Ecto neural progenitor cell (in vitro differentiated cells): Measurements from ENCODE around the gene UTP4.
A peak's percentile ranks its signal among the peaks of the same experiment; 100 is the strongest.
"Not testable (repeated sequence)": the region's sequence is repeated elsewhere in the genome, so short reads cannot be mapped to it uniquely, and the experiment has no call there.

Source experiments
- DNase-seq: peaks from one replicate; pipeline ENCODE4 v3.0.0-alpha.2; 2018; ENCODE audit warnings: low spot score

UTP4 gene

DNA sequence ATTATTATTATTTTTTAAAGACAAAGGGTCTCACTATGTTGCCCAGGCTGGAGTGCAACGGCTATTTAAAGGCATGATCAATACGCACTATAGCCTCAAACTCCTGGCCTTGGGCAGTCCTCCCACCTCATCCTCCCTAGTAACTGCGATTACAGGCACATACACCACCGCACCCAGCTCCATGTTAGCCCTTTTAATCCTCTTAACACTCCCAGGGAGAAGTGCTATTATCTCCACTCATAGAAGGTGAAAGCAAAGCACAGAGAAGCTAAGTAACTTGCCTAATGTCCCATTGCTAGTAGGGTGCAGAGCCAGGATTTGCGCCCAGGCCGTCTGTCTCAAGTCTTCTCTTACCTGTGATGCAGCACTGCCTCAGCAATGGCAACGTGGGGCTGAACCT, 22.0 kb upstream of the UTP4 start:
- no peak for DNase-seq

DNA sequence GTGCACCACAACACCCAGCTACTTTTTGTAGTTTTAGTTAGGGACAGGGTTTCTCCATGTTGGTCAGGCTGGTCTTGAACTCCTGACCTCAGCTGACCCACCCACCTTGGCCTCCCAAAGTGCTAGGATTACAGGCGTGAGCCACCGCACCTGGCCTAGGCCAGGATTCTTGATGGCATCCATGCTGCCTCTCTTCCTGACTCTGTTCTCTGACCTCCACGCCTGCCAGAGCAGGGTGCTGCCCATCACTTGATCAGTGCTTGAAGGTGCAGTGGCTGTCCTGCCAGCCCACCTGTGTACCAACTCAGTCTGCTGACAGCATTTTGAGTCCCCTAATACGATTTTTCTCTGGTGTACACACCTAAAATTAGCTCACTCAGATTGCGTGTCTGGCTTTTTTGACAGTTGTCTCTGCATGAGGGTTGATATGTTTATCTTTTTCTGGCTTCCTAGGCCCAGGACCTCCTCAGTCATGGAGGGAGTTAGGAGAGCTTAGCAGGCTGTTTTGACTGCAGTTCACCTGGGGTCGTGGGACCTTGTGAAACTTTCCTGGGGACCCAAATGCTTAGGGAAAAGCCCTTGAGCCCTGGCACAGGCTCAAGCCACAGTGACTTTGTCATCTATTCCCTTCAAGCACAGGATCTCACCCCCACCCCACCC, 21.1 kb upstream of the UTP4 start:
- no peak for DNase-seq

DNA sequence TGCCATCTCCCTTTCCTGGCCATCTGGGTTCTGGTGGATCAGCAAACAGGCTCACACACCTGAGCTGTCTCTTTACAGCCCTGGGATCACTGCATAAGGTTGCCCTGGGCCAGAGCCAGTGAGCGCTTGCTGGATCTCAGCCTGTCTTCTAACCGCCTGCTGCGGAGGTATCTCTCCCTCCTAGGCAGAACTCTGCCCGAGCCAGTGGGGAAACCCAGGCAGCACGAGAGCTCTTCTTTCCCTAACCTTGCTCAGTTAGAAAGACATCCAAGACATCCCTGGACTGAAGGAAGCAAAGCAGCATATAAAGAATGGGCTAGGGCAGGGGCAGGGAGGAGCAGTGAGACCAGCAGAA, 20.6 kb upstream of the UTP4 start:
- no peak for DNase-seq

DNA sequence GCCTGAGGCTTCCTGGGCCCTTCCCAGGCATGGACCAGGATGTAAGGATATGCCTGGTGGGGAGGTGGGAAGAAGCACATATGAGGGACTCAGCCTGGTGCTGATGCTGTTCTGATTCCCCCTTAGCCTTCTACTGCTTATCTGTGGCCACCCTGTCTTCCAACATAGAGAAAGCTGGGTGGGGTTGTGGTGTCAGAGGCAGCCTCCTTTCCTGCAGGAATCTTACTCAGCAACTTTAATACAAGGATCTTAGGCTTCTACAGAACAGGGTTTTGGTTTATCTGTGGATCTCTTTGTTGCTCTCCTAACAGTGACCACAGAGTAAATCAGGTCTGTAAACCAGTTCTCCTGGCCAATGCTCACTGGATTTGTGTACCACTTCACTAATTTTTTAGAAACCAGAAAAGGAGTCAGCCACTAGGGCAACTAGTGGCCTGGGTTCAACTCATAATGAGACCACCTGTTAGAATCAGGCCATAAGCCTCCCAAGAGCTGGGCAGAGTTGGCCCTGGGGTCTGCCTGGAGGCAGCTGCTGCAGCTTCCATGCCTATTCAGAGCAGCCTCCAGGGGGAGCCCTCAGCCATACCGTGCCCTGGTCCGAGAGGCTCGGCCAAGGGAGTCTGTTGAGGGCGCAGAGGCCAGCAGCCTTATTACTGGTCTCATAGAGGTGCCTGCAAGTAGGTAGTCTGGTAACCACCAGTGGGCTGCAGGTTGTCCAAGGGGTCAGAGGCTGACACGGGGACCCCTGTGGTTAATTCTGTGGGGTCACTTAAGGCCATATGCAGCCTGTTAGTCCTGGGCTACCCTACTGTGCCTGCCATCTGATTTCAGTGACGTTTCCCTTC, 19.9 kb upstream of the UTP4 start:
- peak; percentile 83 for DNase-seq

DNA sequence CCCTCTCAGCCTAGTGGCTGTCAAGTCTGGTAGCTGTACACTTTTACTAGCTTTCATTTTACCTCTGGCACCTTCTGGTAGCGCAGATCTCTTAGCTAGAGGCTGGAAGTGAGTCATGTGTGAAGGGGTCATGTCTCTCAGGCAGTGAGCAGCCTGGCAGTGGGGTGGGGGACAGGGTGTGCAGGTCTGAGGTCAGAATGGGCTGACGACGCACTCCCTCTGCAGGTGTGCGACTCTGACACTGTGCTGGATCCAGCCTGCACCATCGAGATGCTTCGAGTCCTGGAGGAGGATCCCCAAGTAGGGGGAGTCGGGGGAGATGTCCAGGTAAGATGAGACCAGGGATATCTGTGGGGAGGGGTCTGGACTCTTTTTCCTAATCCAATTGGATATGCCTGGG, 19.2 kb upstream of the UTP4 start:
- DNase-seq = no peak

DNA sequence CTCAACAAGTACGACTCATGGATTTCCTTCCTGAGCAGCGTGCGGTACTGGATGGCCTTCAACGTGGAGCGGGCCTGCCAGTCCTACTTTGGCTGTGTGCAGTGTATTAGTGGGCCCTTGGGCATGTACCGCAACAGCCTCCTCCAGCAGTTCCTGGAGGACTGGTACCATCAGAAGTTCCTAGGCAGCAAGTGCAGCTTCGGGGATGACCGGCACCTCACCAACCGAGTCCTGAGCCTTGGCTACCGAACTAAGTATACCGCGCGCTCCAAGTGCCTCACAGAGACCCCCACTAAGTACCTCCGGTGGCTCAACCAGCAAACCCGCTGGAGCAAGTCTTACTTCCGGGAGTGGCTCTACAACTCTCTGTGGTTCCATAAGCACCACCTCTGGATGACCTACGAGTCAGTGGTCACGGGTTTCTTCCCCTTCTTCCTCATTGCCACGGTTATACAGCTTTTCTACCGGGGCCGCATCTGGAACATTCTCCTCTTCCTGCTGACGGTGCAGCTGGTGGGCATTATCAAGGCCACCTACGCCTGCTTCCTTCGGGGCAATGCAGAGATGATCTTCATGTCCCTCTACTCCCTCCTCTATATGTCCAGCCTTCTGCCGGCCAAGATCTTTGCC, 18.0 kb upstream of the UTP4 start:
- no peak for DNase-seq

DNA sequence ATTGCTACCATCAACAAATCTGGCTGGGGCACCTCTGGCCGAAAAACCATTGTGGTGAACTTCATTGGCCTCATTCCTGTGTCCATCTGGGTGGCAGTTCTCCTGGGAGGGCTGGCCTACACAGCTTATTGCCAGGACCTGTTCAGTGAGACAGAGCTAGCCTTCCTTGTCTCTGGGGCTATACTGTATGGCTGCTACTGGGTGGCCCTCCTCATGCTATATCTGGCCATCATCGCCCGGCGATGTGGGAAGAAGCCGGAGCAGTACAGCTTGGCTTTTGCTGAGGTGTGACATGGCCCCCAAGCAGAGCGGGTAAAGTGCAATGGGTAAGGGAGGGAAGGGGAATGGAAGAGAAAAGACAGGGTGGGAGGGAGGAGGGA, 17.5 kb upstream of the UTP4 start:
- no peak for DNase-seq

DNA sequence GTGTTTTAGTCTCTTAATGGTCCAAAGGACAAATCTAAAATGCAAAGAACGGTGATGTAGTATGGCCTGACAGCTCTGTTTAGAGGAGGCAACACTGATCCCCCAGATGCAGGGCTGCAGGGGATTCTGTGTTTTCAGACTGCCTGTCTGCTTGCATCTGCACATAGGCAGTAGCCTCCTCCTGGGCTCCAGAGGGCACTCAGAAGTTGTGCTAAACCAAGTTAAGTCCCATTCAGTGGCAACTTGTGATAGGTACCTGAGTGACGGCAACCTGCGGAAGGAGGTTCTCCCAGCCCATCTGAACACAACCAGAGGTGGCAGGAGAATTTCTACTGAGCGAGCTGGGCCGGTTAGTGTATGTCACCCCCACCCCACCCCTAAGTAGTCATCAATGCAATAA, 17.1 kb upstream of the UTP4 start:
- DNase-seq = no peak

DNA sequence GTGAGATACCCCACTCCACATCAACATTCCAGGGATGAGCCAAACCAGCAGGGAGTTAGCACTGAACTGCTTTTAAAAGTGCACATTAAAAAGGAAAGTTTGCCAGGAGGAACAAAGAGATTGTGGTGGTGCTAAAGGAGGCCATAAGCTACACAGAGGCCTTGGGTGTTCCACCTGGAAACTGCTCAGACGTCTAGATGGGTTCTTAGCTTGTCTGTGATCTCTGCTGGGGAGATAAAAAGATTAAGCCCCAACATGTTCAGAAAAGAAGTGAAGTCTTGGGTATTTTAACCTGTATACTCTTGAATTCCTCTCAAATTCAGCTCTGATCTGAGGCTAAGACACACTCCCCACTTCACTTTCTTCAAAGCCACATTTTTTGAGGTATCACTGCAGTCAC, 16.6 kb upstream of the UTP4 start:
- no peak for DNase-seq

DNA sequence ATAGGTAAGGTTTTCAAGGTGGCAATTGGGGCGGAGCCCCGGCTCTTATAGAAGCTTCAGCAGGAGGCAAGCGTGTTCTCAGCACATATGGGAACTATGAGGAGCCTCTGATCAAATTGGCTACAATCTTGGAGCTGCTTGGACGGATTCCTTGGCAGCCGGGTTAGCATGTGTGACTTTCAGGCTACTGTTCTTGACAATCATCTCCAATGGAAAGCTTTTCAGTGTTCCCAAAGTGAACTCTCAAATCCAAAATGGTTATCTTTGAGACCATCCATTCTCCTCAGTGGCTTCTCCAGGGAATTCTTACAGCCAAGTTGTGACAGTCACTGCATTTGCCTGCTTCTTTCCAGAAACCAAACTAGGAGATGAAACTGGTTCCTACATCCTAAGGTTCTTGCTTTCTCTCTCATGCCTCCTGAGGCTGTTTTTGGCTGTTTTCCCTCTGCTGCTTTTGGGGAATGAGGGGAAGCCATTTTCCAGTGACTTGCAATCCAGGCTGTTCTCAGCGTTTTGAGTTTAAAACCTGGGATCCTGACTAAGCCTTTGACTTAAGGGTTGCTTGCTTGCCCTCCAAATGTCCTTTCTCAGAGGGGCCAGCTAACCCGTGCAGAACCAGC, 16.1 kb upstream of the UTP4 start:
- no peak for DNase-seq

DNA sequence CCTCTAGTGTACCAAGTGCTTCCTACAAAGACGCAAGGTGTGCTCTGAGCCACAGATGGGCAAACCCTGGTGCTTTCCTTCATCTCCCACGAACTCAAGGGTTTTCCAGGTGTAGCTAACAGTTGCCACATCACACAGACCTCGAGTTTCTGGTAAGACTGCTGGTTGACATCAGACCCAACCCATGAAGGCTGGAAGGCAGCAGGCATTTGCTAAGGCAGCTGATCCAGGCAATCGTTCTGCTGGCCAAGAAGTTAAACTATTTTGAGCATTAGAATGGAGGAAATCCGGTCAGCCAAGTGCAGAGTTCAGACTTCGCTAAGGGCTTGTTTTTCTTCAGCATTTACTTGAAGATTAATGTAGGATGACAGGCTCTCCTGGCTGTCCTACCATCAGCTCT, 15.5 kb upstream of the UTP4 start:
- no peak for DNase-seq

DNA sequence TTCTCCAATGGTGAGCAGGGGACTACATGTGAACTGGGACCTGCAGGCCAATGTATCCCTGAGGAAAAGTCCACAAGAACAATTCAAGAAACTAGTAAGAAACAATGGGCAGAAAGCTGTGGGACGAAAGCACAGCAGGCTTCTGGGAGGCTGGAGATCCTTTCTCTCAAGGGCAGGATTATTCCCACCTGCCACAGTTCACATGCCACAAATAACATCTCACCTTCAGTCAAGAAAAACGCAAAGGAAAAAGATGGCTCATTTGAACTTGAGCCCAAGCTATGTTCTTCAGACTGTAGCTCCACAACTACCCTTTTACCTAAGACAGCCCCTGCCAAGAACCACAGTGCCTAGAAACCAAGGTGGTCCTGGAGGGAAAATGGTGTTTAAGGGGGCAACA, 14.0 kb upstream of the UTP4 start:
- DNase-seq = no peak

DNA sequence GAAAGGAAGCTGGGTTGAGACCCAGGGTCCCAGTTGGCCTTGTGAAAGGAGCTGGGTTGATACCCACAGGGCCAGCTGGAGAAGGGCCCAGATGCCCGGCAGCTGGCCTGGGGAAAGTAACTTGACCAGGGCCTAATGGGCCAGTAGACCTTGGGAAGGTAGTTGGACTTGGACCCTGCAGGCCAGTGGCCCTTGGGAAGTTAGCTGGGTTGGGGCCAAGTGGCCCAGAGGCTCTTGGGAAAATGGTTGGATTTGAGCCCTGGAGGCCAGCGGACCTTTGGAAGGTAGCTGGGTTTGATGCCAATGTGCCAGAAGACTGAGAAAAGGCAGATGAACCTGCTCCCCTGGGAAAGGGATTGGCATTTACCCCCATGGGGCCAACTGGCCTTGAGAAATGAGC, 13.5 kb upstream of the UTP4 start:
- DNase-seq = no peak

DNA sequence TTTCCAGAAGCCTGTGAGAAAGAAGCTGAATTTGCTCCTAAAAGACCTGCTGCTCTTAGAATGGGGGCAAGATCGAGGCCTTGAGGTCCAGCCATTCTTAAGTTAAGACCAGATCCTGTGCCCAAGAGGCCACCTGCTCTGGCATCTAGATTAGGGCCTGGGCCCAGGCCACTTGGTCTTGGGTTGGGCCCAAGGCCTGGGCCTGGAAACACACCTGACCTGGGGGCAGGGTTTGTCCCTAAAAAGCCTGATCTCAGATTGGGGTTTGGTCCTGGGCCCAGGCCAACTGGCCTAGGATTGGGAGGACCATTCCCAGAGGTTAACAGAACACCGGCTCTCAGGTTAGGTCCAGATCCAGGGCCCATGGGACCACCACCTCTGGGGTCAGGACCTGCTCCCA, 12.9 kb upstream of the UTP4 start:
- DNase-seq = no peak

DNA sequence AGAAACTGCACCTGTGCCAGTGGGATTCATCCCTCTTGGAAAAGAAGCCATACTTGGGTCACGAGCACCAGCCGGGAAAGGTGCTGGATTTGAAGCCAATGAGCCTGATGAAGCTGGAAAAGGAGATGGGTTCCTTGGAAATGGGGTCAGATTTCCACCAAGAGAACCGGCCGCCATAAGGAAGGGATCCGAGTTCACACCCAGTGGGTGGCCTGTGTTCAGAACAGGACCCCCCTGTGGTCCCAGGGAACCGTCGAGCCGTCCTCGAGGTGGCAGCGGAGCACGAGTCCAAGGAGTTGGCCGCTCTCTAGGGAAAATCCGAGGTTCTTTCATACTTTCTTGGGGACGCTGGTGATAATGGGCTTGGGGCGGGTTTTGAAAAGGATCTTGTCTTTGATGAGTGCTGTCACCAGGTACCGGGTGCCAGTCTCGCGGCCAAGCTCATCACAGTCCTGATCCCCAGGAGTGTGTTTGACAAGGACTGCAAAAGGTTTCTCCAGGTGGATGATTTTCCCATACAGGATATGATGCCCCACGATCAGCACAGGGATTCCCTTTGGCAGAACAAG, 12.3 kb upstream of the UTP4 start:
- no peak for DNase-seq

DNA sequence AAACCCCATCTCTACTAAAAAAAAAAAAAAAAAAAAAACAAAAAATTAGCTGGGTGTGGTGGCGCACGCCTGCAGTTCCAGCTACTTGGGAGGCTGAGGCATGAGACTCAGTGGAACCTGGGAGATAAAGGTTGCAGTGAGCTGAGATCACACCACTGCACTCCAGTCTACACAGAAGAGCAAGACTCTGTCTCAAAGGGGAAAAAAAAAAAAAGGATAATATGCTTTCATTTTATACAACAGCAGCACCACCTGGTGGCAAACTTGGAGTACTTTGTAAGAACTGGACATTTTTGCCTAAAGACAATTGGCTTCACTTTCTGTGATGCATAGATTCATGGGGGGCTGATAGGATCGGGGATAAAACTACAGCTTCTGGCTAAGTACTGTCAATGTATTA, 8.5 kb upstream of the UTP4 start:
- peak; percentile 57 for DNase-seq

DNA sequence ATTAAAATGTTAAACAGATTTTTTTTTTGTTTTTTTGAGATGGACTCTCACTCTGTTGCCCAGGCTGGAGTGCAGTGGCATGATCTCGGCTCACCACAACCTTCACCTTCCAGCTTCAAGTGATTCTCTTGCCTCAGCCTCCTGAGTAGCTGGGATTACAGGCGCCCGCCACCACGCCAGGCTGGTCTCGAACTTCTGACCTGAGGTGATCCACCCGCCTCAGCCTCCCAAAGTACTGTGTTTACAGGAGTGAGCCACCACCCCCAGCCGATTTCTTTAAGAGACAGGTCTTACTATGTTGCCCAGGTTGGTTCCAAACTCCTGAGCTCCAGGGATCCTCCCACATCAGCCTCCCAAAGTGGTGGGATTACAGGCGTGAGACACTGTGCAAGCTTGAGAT, 8.0 kb upstream of the UTP4 start:
- not testable (repeated sequence) for DNase-seq

DNA sequence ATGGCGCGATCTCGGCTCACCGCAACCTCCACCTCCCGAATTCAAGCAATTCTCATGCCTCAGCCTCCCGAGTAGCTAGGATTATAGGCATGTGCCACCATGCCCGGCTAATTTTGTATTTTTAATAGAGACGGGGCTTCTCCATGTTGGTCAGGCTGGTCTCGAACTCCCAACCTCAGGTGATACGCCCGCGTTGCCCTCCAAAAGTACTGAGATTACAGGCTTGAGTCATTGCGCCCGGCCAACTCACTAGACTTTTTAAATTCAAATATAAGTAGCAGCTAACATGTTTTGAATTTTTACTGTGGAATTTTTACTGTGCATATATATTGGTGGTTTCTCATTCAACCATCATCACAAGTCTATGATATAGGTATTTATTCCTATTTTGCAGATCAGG, 7.5 kb upstream of the UTP4 start:
- not testable (repeated sequence) for DNase-seq

DNA sequence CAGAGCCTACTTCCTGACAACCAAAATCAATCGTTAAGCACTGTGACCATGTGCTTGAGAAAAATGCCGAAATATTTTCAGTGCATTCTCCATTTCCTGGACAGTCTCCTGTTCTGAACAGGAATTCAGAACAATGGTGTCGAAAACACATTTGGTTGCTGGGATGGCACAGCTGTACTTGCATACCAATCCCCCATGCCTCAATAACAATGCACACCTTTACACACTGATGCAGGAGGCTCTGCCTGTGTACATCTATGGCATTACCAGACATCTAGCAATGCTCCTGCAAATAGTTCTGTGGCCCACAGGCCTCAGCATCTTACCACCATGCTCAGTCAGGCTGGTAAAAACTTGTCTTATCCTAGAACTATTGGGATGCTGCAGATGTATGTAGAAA, 6.2 kb upstream of the UTP4 start:
- DNase-seq = no peak

DNA sequence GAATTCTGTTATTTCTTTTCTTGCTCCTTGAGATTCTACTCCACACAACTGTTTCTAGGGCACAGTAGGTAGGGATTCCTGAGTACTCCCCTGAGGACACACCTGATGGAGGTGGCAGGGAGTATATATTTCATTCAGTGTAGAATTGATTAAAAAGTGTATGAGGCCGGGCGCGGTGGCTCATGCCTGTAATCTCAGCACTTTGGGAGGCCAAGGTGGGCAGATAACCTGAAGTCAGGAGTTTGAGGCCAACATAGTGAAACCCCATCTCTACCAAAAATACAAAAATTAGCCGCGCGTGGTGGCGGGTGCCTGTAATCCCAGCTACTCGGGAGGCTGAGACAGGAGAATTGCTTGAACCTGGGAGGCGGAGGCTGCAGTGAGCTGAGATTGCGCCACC, 5.6 kb upstream of the UTP4 start:
- DNase-seq = not testable (repeated sequence)

DNA sequence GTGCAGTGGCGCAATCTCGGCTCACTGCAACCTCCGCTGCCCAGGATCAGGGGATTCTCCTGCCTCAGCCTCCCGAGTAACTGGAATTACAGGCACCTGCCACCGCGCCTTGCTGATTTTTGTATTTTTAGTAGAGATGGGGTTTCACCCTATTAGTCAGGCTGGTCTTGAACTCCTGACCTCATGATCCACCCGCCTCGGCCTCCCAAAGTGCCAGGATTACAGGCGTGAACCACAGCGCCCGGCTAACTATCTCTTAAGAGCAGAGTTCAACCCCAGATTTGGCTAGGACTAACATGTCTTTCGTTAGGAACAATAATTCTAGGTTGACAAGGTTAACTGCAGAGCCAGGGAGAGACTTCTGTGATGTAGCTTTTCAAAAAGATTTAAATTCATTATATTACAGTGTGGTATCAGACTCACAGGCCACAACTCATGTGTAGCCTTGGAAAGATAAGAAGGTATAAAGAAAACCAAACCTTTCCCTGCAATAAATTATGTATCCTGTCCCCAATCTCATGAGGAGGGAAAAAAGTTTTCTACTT, 4.4 kb upstream of the UTP4 start:
- DNase-seq = no peak

DNA sequence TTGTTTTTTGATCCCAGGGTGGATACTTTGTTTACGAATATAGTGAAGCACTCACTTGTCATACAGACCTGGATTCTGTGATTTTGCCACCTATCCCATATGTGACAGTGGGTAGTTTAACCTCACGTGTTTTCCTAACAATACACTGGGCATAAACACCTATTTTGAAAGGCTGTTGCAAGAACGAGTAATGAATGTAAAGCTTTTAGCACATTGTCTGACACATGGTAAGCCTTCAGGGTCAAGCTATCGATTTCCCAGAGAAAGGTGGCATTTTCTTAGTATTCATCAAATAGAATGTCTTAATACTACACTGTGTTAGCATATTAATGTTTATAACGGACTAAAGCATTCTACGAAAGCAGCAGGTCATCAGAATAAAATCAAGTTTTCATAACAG, 2.0 kb upstream of the UTP4 start:
- DNase-seq = no peak
